Adipocyte (in vitro differentiated cells): ENCODE results near the gene SEPTIN2.
"Not testable (repeated sequence)": the region's sequence is repeated elsewhere in the genome, so short reads cannot be mapped to it uniquely, and the experiment has no call there.

ENCODE experiments used
- DNase-seq: peaks from one replicate; pipeline ENCODE4 v3.0.0-alpha.2; 2015; ENCODE audit warnings: low read depth
- H3K27me3 ChIP-seq: replicated peaks from 2 replicates; pipeline ENCODE4 v1.7.0; 2013; ENCODE audit warnings: mild to moderate bottlenecking, low read length, moderate library complexity; ENCODE audit not compliant: control insufficient read depth, insufficient read depth
- H3K36me3 ChIP-seq: 2 replicates; pipeline ENCODE4 v1.7.0; 2013; ENCODE audit warnings: low read length, mild to moderate bottlenecking, moderate library complexity; ENCODE audit not compliant: control insufficient read depth, insufficient read depth, severe bottlenecking
- H3K4me1 ChIP-seq: 2 replicates; pipeline ENCODE4 v1.7.0; 2013; ENCODE audit warnings: mild to moderate bottlenecking, low read length, moderate library complexity; ENCODE audit not compliant: control insufficient read depth, insufficient read depth
- H3K4me3 ChIP-seq: 2 replicates; pipeline ENCODE4 v1.7.0; 2013; ENCODE audit warnings: mild to moderate bottlenecking, low read length, moderate library complexity
- H3K9ac ChIP-seq: 2 replicates; pipeline ENCODE4 v1.7.0; 2013; ENCODE audit warnings: mild to moderate bottlenecking, low read length, moderate library complexity
- H3K9me3 ChIP-seq: 2 replicates; pipeline ENCODE4 v1.7.0; 2013; ENCODE audit warnings: mild to moderate bottlenecking, low read length, moderate library complexity; ENCODE audit not compliant: control insufficient read depth

SEPTIN2 gene

GRCh38 chr2:241391892-241392665 is 76.4 kb downstream of the SEPTIN2 start:
- Histone ChIP-seq H3K9ac (no peak overlapping the region), H3K4me1 (no peaks in the 10 kb centered on the region), H3K9me3 (no peaks in the 10 kb centered on the region), H3K27me3 (no peaks in the 10 kb centered on the region), H3K36me3 (peaks cover 11% of the 10 kb centered on the region), H3K4me3 (no peak overlapping the region)
- peak; percentile 34 for DNase-seq

GRCh38 chr2:241392753-241393152 is 77.0 kb downstream of the SEPTIN2 start:
- not testable (repeated sequence) for H3K4me1 ChIP-seq

GRCh38 chr2:241393524-241394196 is 77.9 kb downstream of the SEPTIN2 start:
- no peak for DNase-seq
- H3K4me1 ChIP-seq, result no peaks in the 10 kb centered on the region
- H3K36me3 ChIP-seq, result peaks cover 11% of the 10 kb centered on the region
- no peaks in the 10 kb centered on the region for H3K27me3 ChIP-seq
- no peaks in the 10 kb centered on the region for H3K9me3 ChIP-seq
- H3K9ac ChIP-seq, result no peak overlapping the region
- H3K4me3 ChIP-seq, result no peak overlapping the region

More at GRCh38 chr2:241392753-241393152, 77.0 kb downstream of the SEPTIN2 start:
- H3K9me3 ChIP-seq, H3K9ac ChIP-seq, H3K4me3 ChIP-seq, H3K27me3 ChIP-seq, DNase-seq: not testable (repeated sequence)
- H3K36me3 ChIP-seq, result peaks cover 11% of the 10 kb centered on the region

GRCh38 chr2:241396809-241397208 is 81.1 kb downstream of the SEPTIN2 start:
- H3K4me1 ChIP-seq, DNase-seq, H3K9me3 ChIP-seq, H3K27me3 ChIP-seq, H3K4me3 ChIP-seq, H3K9ac ChIP-seq: not testable (repeated sequence)
- H3K36me3 ChIP-seq, result peaks cover 11% of the 10 kb centered on the region

- no peak overlapping the region for H3K4me3 ChIP-seq
- H3K27me3 ChIP-seq, result no peaks in the 10 kb centered on the region
- H3K36me3 ChIP-seq, result peaks cover 9% of the 10 kb centered on the region
- no peak overlapping the region for H3K9ac ChIP-seq
- no peak for DNase-seq
- no peaks in the 10 kb centered on the region for H3K9me3 ChIP-seq
- H3K4me1 ChIP-seq, result no peaks in the 10 kb centered on the region
Observed at GRCh38 chr2:241399941-241400922, 84.5 kb downstream of the SEPTIN2 start.
